Kidney (tissue), 14 donors: Measurements from ENCODE around the gene DISP3. TPM values are rescaled to one million over a fixed set of nuclear protein-coding genes. Genes with fewer than 3 reads are reported as not detected.

Experiments
- DNase-seq, 5 donors: peaks; one replicate each; pipeline ENCODE4 v3.0.0-alpha.2; 2013 to 2020
- FAIRE-seq: peaks from 2 replicates; lab custom pipeline; 2012; peaks lifted over from hg19 to GRCh38; lab: Jason Lieb, UNC
- H3K27ac ChIP-seq, 2 donors: one replicate each; pipeline ENCODE4 v1.7.0; 2013; ENCODE audit warnings: low read depth in 2 of 2, low read length in 2 of 2, inconsistent platforms in 1 of 2
- H3K27me3 ChIP-seq: one replicate; pipeline ENCODE4 v1.7.1; 2013; ENCODE audit warnings: low read length, inconsistent platforms; ENCODE audit not compliant: control insufficient read depth, insufficient read depth
- H3K36me3 ChIP-seq, 3 donors: one replicate each; pipeline versions ENCODE4 v1.7.0 to v1.7.1; 2013; ENCODE audit warnings: low read length in 3 of 3, control low read depth in 1 of 3, inconsistent platforms in 1 of 3; ENCODE audit not compliant: insufficient read depth in 3 of 3, control insufficient read depth in 2 of 3
- H3K4me1 ChIP-seq, 3 donors: one replicate each; pipeline versions ENCODE4 v1.7.0 to v1.7.1; 2013; ENCODE audit warnings: low read length in 3 of 3, inconsistent platforms in 1 of 3, low read depth in 1 of 3; ENCODE audit not compliant: control insufficient read depth in 2 of 3, insufficient read depth in 2 of 3
- H3K4me3 ChIP-seq, 3 donors: one replicate each; pipeline versions ENCODE4 v1.7.0 to v1.8.1; 2013; ENCODE audit warnings: low read length in 3 of 3, control low read depth in 1 of 3, inconsistent platforms in 1 of 3
- H3K9ac ChIP-seq, 3 donors: one replicate each; pipeline versions ENCODE4 v1.7.0 to v1.7.1; 2013; ENCODE audit warnings: low read length in 3 of 3, control low read depth in 1 of 3, inconsistent platforms in 1 of 3
- H3K9me3 ChIP-seq, 3 donors: one replicate each; pipeline versions ENCODE4 v1.7.0 to v1.7.1; 2013; ENCODE audit warnings: low read length in 3 of 3, control low read depth in 1 of 3, inconsistent platforms in 1 of 3; ENCODE audit not compliant: control insufficient read depth in 2 of 3, insufficient read depth in 1 of 3
- CTCF ChIP-seq: IDR thresholded peaks from 3 replicates; pipeline ENCODE4 v1.5.1; 2012; ENCODE audit warnings: mild to moderate bottlenecking, moderate library complexity, borderline replicate concordance; ENCODE audit not compliant: insufficient read depth; ENCODE audit errors: extremely low read depth
- intact Hi-C: fragments of 100-400 bp; cut with DNase I; formaldehyde crosslinking; loops from one replicate; pipeline ENCODE4 v1.11.1; 2022
- polyA plus RNA-seq: library from polyadenylated mRNA; stranded (reverse); fragments of 350-450 nt; fragmentation: Illumina TruSeq; extraction: RNeasy Lipid Tissue Mini Kit (QIAGEN cat#74804); gene quantifications from one replicate; pipeline ENCODE4 v1.2.3, GENCODE V29; 2014; ENCODE audit warnings: low read depth, low replicate concordance; ENCODE audit not compliant: insufficient read depth
- total RNA-seq: library from RNA; stranded (reverse); fragmentation: NEBNext Ultra II Directional; extraction: Animal tissue kit (Norgen Biotek cat#: 25700); gene quantifications from one replicate; pipeline ENCODE4 v1.2.1, GENCODE V29; 2021
- donor health status: control.
- donor health status: control.
- donor health status: control.
- donor health status: control.
- donor health status: control.
- donor health status: DM: yes; HTN: yes; CAD: no.
- donor health status: Normal renal cell carcinoma (clear cell type).

Gene DISP3
- total and polyA plus RNA-seq, 2 donors from 2014 or later: 0.19 TPM; not detected in 1

DNA sequence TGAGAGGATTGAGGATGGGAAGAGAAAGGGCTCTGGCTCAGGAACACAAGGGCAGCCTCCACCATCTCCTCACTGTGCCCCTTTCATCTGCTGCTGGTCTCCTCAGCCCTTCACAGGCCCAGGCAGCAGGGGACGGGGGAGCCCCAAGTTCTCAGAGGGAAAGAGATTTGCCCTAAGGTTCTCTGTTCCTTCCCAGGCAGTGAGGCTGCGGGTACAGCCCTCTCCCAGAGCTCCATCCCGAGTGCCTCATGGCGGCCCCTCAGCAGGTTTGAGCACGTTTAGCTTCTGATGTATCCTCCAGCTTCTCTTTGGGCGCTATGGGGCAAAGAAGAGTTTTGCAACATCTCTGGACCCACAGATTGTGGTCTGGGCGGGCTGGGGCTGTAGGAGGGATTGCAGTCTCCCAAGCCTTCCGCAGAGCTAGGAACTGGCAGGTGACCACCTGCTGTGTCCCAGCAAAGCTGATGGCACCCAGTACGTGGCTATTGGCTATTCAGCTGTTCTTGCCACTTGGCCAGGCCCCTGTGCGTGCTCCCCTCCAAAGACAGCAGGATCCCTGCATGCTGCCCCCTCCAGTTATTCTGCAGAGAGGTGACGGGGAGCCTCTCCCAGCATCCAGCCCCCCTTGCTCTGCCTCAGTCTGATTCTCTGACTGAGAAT is 10.1 kb downstream of the DISP3 start:
- DNase-seq (no peak), FAIRE-seq (no peak)
- Histone ChIP-seq H3K36me3 (no peaks in the 10 kb centered on the region), H3K4me3 (no peak overlapping the region), H3K27ac (no peak overlapping the region), H3K9me3 (peaks cover 0 to 3% (median 0%) of the 10 kb centered on the region in 3 donors), H3K9ac (no peak overlapping the region), H3K4me1 (no peaks in the 10 kb centered on the region), H3K27me3 (no peaks in the 10 kb centered on the region)
- no peak for TF ChIP-seq CTCF
- intact Hi-C loops: no loop called here

DNA sequence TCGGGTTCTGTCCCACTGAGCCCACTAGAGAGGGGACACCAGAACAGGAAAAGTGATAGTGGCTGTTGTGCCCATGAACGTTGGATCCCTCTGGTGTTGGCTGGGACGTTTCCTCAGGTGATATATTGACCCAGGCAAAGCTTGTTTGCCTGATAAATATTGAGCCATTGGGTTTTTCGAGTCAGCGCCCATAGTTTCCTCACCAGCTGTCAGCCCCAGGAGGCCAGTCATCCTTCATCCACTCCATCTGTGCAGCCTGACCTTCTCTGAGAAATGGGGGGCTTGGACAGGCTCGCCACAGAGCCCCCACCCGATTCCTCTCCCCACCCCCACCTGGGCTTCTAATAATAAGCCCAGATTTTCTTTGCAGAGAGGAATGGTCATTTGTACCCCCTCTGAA is 13.3 kb downstream of the DISP3 start:
- FAIRE-seq (no peak), DNase-seq (no peak)
- intact Hi-C loops: no loop called here
- Histone ChIP-seq H3K9me3 (peaks cover 0 to 3% (median 0%) of the 10 kb centered on the region in 3 donors), H3K4me1 (no peaks in the 10 kb centered on the region), H3K36me3 (no peaks in the 10 kb centered on the region), H3K4me3 (no peak overlapping the region), H3K27me3 (no peaks in the 10 kb centered on the region), H3K9ac (no peak overlapping the region), H3K27ac (no peak overlapping the region)
- TF ChIP-seq CTCF: no peak

- no peak overlapping the region for H3K4me3 ChIP-seq
- no peaks in the 10 kb centered on the region for H3K36me3 ChIP-seq
- no peaks in the 10 kb centered on the region for H3K27me3 ChIP-seq
- H3K4me1 ChIP-seq: no peaks in the 10 kb centered on the region
- DNase-seq: no peak
- H3K27ac ChIP-seq: no peak overlapping the region
- no peak overlapping the region for H3K9ac ChIP-seq
- intact Hi-C loops: no loop called here
- peaks cover 0 to 3% (median 0%) of the 10 kb centered on the region in 3 donors for H3K9me3 ChIP-seq
- no peak for TF ChIP-seq CTCF
- no peak for FAIRE-seq
These were observed 15.2 kb downstream of the DISP3 start for GRCh38 chr1:11493972-11494655.
